Heart right ventricle (tissue), 16 donors: ENCODE data around the gene PNLIPRP2. TPM values are rescaled to one million over a fixed set of nuclear protein-coding genes. Genes with fewer than 3 reads are reported as not detected.

Source experiments
- ATAC-seq, 8 donors: fragments of 200-7000 bp; cut with Tn5 transposase; one replicate each; pipeline ENCODE4 v1.9.1; 2020; ENCODE audit warnings: mild to moderate bottlenecking in 8 of 8, moderate library complexity in 8 of 8, moderate number of reproducible peaks in 1 of 8
- DNase-seq, 2 donors: peaks; one replicate each; pipeline ENCODE4 v3.0.0-alpha.2; 2020
- H3K27ac ChIP-seq, 10 donors: fragments of 200-600 bp; sonication (generic) in 2 of 10; one replicate each; pipeline versions ENCODE4 v1.5.0 to v1.8.0; 2020 to 2022; ENCODE audit warnings: mild to moderate bottlenecking in 3 of 10
- H3K27me3 ChIP-seq, 7 donors: fragments of 200-600 bp; one replicate each; pipeline ENCODE4 v1.8.0; 2021 to 2022; ENCODE audit warnings: mild to moderate bottlenecking in 2 of 7
- H3K36me3 ChIP-seq, 9 donors: fragments of 200-600 bp; sonication (generic) in 1 of 9; one replicate each; pipeline versions ENCODE4 v1.5.0 to v1.8.0; 2020 to 2022; ENCODE audit warnings: mild to moderate bottlenecking in 2 of 9
- H3K4me1 ChIP-seq, 9 donors: fragments of 200-600 bp; sonication (generic) in 1 of 9; one replicate each; pipeline versions ENCODE4 v1.5.0 to v1.8.0; 2020 to 2022; ENCODE audit warnings: mild to moderate bottlenecking in 4 of 9
- H3K4me3 ChIP-seq, 10 donors: fragments of 200-600 bp; sonication (generic) in 2 of 10; one replicate each; pipeline versions ENCODE4 v1.5.0 to v1.8.0; 2020 to 2022; ENCODE audit warnings: mild to moderate bottlenecking in 7 of 10, moderate library complexity in 2 of 10
- H3K9me3 ChIP-seq, 11 donors: fragments of 200-600 bp in 10 of 11; sonication (generic) in 2 of 11; one replicate each; pipeline versions ENCODE4 v1.5.0 to v1.8.0; 2013 to 2022; ENCODE audit warnings: mild to moderate bottlenecking in 2 of 11, control low read depth in 1 of 11, moderate library complexity in 1 of 11
- CTCF ChIP-seq, 9 donors: fragments of 200-600 bp; sonication (generic) in 2 of 9; IDR thresholded peaks; one replicate each; pipeline versions ENCODE4 v1.5.0 to v1.8.0; 2021 to 2022; ENCODE audit warnings: antibody characterized with exemption in 9 of 9, mild to moderate bottlenecking in 5 of 9, moderate library complexity in 1 of 9
- WGBS, 2 donors: extraction: QIAGEN DNeasy Blood & Tissue Kit; methylation state at CpG; one replicate each; pipeline ENCODE4 v1.1.7; 2013; ENCODE audit warnings: inconsistent platforms in 1 of 2; 5-methylcytosine and 5-hydroxymethylcytosine counted together
- intact Hi-C, 10 donors: fragments of 100-400 bp; cut with DNase I; formaldehyde crosslinking; loops; one replicate each; pipeline versions ENCODE4 v1.11.1 to v1.14.2; 2022
- polyA plus RNA-seq, 2 donors: library from polyadenylated mRNA; stranded (reverse); fragments of 200-250 nt; gene quantifications; one replicate each; pipeline ENCODE4 v1.2.3, GENCODE V29; 2013
- total RNA-seq, 10 donors: library from RNA; stranded (reverse); fragmentation: NEBNext Ultra II Directional in 3 of 10; extraction: Animal tissue kit (Norgen Biotek cat#: 25700) in 3 of 10; gene quantifications; one replicate each; pipeline versions ENCODE4 v1.2.1 to v1.2.4, GENCODE V29; 2021 to 2023
- donor health status: Arrhythmogenic right ventricular cardiomyopathy.
- donor health status: ischemic (EF 13 %, LVEDD 7.1; RV severe dilation, severe dysfunction).
- donor health status: healthy with polysubstance abuse.
- donor health status: DM: no; HTN: yes; CAD: no.
- donor health status: DM: no; HTN: no; CAD: no.
- donor health status: ischemic (EF 25% LVEDD 6.9; RV normal size, moderate dysfunction).
- donor health status: ischemic (EF 25% LVEDD 5.7; RV mildly dilated, moderate dysfunction).
- donor health status: healthy.
- donor health status: DM: yes; HTN: yes; CAD: no.
- donor health status: Ischemic cardiomyopathy.
- donor health status: ischemic (EF 35%, LVEDD 5.7; RV mildly dilated, moderate dysfunction).
- donor health status: nonischemic (EF 11% LVEDD 7.7; RV severe dilation, severe dysfunction).
- donor health status: DM: yes; HTN: yes; CAD: no.
- donor health status: PGD.
- donor health status: ischemic (EF 29% LVEDD 5.4; RV normal size, mild dysfunction).
- donor health status: nonischemic (EF 23%, LVEDD 6.1; RV moderate dilation, normal function).

The PNLIPRP2 gene
- total and polyA plus RNA-seq, 12 donors, result 0.20 TPM; not detected in 11

GRCh38 chr10:116630020-116630419 is 9.3 kb downstream of the PNLIPRP2 start:
- peaks cover 0 to 43% (median 28%) of the 10 kb centered on the region in 7 donors for H3K27me3 ChIP-seq
- DNase-seq, result no peak
- H3K27ac ChIP-seq, result no peak overlapping the region
- H3K9me3 ChIP-seq, result no peaks in the 10 kb centered on the region
- intact Hi-C loops, result no loop called here
- H3K4me3 ChIP-seq, result no peak overlapping the region
- no peaks in the 10 kb centered on the region for H3K36me3 ChIP-seq
- ATAC-seq, result no peak
- peaks cover 0 to 6% (median 0%) of the 10 kb centered on the region in 9 donors for H3K4me1 ChIP-seq
- 85 to 90% methylated on average over 2 of the region's 2 CpGs for WGBS, 2 donors
- TF ChIP-seq CTCF (IDR thresholded peaks at IDR 0.05), result no peak

- Histone ChIP-seq H3K4me1 (peaks cover 0 to 6% (median 0%) of the 10 kb centered on the region in 9 donors), H3K4me3 (no peak overlapping the region), H3K27ac (no peak overlapping the region), H3K27me3 (peaks cover 0 to 27% (median 13%) of the 10 kb centered on the region in 7 donors), H3K9me3 (no peaks in the 10 kb centered on the region), H3K36me3 (no peaks in the 10 kb centered on the region)
- 85 to 93% methylated on average over 6 of the region's 6 CpGs for WGBS, 2 donors
- ATAC-seq, result no peak
- TF ChIP-seq CTCF (IDR thresholded peaks at IDR 0.05), result no peak
- intact Hi-C loops, result no loop called here
- DNase-seq, result no peak
Measured at GRCh38 chr10:116631871-116632295, 11.1 kb downstream of the PNLIPRP2 start.

GRCh38 chr10:116632596-116633215 is 12.0 kb downstream of the PNLIPRP2 start:
- 92% methylated on average over 17 of the region's 17 CpGs for WGBS, 2 donors
- no peaks in the 10 kb centered on the region for H3K36me3 ChIP-seq
- ATAC-seq (no peak), DNase-seq (no peak)
- intact Hi-C loops, result no loop called here
- no peak overlapping the region for H3K4me3 ChIP-seq
- no peak for TF ChIP-seq CTCF (IDR thresholded peaks at IDR 0.05)
- peaks cover 0 to 19% (median 5%) of the 10 kb centered on the region in 7 donors for H3K27me3 ChIP-seq
- H3K27ac ChIP-seq, result no peak overlapping the region
- H3K9me3 ChIP-seq, result no peaks in the 10 kb centered on the region
- peaks cover 0 to under 1% (median 0%) of the 10 kb centered on the region in 9 donors for H3K4me1 ChIP-seq

GRCh38 chr10:116633216-116633600 is 12.5 kb downstream of the PNLIPRP2 start:
- no peaks in the 10 kb centered on the region for H3K9me3 ChIP-seq
- DNase-seq (no peak), ATAC-seq (no peak)
- H3K27ac ChIP-seq, result no peak overlapping the region
- H3K36me3 ChIP-seq, result no peaks in the 10 kb centered on the region
- no peak overlapping the region for H3K4me3 ChIP-seq
- TF ChIP-seq CTCF (IDR thresholded peaks at IDR 0.05), result no peak
- intact Hi-C loops, result no loop called here
- H3K27me3 ChIP-seq, result peaks cover 0 to 14% (median 0%) of the 10 kb centered on the region in 7 donors
- 93 to 97% methylated on average over 8 of the region's 8 CpGs for WGBS, 2 donors
- no peaks in the 10 kb centered on the region for H3K4me1 ChIP-seq
